HG03103 (cell line): ENCODE results near the gene CELF4.
A peak's percentile ranks its signal among the peaks of the same experiment; 100 is the strongest.

Experiments
- ATAC-seq: cut with Tn5 transposase; IDR thresholded peaks from one replicate; pipeline ENCODE4 v1.9.1; 2021; ENCODE audit warnings: low read depth; ENCODE audit not compliant: unreplicated experiment

Gene CELF4

GRCh38 chr18:37550118-37550875 lies 15.3 kb downstream of the CELF4 start:
- ATAC-seq: no peak

DNA sequence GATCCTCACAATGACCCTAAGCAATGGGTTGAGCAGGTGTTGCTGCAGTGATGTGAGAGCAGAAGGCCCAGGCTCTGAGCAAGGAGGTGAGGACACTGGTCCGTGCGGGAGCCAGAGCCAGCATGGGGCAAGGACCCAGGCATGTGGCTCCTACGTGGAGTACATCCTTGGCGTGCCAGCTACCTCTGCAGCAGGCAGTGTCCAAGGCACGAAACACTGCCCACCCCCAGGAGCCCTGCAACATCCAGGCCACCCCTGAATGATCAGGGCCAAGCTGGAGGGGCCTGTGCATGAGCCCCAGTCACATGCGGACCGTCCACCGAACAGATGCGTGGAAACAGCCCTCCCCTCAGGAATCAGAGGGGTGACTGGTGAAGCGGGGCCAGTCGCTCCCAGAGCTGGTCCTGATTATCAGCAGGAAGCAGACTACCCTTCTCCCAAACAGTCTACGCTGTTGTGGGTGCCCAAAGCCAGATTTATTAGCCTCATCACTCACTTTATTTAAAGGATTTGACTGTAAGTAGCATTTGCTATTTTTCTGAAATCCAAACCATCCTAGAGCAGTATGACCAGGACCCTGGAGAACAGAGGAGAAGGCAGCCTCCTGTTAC lies 16.8 kb downstream of the CELF4 start:
- no peak for ATAC-seq

- ATAC-seq: no peak
Measured at GRCh38 chr18:37547196-37547827, 18.3 kb downstream of the CELF4 start.

DNA sequence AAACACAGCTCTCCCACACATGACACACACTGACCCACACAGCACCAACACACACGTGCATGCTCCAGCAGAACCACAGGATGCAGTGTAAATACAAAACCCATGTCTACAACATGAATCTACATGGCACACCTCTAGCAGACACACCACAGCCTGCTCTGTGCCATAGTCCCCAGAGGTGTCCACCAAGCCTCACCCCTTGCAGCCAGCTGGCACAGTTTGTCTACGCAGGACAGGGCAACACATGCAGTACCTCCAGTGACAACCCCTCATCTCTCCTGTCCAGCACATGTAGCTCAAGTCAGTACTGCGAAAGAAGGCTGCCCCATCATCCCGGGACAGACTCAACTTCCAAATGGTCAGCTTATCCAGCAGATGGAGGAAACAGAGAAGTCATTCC lies 18.9 kb downstream of the CELF4 start:
- no peak for ATAC-seq

DNA sequence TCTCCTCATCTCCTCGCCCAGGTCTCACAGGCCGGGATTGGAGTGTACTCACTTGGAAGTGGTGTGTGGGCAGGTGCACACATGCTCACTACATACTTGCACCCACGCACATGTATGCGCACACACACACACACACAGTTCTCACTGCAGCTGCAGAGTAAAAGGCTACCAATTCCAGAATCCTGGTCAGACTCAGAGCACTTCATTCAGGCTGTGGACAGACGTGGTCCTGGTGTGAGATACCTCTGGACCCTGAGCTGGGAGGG lies 19.4 kb downstream of the CELF4 start:
- ATAC-seq: no peak

GRCh38 chr18:37545461-37546271 lies 19.9 kb downstream of the CELF4 start:
- ATAC-seq: no peak

- no peak for ATAC-seq
Measured at GRCh38 chr18:37544713-37545112, 20.9 kb downstream of the CELF4 start.

DNA sequence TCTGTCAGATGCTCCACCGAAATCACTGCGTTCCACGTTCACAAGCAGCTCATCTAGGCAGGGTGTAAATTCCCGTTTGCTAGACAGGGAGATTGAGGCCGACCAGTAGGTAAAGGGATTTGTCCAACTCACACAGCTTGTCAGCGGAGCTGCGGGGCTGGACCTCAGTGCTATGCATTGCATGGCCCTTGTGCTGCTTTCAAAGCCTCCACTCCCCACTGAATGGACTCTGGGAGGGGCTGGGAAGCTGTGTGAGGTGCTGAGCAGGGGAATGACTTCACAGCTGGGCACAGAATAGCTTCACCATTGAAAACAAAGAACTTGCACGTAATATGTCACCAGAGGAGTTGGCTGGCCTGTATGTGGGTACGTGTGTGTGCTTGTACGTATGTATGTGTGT lies 21.4 kb downstream of the CELF4 start:
- no peak for ATAC-seq

DNA sequence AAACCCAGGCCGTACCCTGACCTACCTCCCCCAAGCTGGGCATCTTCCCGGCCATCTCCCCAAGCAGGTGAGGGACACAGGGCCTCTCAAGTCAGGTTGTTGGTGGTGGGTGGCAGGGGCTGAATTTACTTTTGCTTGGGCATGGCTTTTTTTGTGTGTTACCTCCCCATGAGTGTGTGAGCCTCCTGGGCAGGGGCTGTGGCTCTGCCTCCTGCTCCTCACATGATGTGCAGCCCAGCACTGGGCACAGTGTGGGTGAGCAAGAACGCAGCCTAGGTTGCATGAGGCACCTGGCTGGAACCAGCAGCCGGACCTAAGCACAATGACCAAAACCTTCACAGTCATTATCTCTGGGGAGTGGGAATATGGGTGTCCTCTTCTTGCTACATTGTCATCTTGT lies 22.3 kb downstream of the CELF4 start:
- no peak for ATAC-seq

- no peak for ATAC-seq
Measured at GRCh38 chr18:37541517-37541916, 24.1 kb downstream of the CELF4 start.

DNA sequence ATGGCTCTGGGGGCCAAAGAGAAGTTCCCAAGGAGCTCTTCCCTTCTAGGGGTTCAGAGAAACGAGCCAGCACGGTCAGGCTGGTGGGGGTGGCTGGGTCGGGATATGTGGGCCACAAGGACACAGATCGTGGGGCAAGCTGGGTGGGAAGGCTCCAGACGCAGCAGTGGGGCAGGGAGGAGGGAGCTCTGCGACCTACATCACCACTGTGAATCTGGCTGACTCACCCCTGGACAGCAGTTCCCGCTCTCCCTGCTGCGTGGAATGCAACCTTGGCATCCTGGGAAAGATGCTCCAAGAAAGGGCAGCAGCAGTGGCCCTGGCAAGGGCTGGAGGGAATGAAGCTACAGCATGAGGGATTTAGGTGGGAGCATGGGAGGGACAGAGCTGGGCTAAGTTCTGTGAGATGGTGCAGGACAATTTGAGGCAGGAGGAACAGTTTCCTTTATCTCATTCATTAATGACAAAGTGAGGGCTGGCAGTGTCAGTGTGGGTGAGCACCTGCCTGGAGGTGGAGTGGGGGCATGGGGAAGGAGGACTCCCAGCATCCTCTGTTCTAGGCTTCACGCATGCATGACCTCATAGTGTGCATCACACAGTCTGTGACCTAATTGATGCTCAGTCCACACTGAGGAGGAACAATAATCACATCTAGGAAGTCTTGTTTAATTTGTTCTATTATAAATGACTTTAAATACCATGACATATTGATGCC lies 25.0 kb downstream of the CELF4 start:
- no peak for ATAC-seq

- ATAC-seq: no peak
Measured at GRCh38 chr18:37539236-37539635, 26.4 kb downstream of the CELF4 start.

GRCh38 chr18:37538526-37539205 lies 26.9 kb downstream of the CELF4 start:
- no peak for ATAC-seq

DNA sequence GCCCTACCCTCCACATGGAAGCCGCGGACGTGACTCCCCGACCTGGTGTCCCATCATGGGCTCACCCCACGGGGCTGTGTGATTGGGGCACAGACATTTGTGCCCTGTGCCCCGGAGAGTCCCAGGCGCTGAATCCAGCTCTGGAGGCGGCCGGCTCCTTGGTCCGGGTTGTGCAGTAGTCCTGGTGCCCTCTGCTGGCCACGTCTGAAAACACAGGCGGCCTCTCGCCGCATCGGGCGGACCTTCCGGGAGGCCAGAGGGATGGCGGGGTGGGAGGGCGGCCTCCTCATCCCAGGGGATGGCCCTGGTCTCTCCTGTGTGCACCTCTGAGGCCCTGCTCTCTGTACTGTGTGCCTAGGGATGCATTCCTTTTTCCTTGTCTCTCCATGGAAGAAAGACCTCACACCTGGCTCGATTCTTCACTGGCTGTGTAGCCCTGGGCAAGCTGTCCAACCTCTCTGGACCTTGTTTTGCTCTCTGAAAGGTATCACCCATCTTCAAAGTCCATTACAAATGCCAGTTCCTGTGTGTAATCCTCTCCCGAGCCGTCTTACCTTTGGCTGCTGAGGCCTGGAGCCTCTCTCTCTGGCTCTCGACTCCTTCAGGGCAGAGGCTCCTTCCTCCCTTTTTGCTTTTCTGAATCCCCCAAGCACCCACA lies 27.6 kb downstream of the CELF4 start:
- ATAC-seq: peak; percentile 75

DNA sequence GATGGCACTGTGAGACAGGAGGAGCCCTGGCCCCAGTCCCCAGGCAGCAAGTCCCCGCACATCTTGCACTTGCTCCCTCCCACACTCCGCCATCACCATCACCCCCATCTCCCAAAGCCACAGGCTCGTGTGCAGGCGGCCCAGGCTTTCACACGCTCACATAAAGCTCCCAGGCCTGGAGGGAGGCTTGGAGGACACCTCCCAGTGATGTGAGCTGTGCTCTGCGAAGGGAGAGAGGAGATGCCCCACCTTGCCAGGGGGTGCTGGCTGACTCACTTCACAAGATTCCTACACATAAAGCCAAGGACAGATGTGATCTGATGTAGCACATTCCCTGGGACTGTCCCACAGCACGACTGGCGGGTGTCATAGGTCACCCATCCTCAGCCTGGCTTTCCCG lies 28.9 kb downstream of the CELF4 start:
- no peak for ATAC-seq

DNA sequence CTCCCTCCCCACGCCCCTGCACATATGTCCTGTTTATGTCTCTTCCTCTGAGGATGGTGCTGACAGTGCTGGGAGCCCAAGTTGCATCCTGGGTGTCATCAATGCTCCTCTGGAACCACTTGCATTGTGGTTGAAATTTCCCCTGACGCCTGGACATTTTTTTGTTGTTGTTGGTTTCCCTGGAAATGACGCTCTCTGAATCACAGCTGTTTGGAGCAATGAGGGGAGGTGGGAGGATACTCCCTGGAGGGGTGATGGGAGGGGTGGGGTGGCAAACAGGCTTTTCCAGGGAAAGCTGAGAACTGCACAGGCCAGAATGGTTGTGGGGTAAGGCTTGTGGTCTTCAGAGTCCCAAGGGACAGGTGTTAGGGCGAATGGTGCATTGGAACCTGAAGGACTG lies 29.6 kb downstream of the CELF4 start:
- ATAC-seq: no peak

DNA sequence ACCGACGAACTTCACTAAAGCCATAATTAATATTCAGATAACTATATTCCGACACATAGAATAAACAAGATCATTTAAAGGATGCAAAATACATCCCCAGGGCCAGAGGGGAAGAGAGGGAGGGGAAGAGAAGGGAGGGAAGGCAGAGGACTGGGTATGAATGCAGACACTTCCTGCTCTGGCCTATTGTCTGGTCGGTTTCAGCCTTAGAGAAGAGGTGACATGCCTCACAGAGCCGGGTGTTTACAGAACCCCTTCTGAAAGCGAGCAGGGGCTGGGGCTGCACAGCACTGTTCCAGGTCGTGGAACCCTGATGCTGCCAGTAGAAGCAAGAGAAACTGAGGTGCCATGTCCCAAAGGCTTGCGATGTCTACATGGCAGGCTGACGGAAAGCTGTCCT lies 31.0 kb downstream of the CELF4 start:
- ATAC-seq: peak; percentile 45

DNA sequence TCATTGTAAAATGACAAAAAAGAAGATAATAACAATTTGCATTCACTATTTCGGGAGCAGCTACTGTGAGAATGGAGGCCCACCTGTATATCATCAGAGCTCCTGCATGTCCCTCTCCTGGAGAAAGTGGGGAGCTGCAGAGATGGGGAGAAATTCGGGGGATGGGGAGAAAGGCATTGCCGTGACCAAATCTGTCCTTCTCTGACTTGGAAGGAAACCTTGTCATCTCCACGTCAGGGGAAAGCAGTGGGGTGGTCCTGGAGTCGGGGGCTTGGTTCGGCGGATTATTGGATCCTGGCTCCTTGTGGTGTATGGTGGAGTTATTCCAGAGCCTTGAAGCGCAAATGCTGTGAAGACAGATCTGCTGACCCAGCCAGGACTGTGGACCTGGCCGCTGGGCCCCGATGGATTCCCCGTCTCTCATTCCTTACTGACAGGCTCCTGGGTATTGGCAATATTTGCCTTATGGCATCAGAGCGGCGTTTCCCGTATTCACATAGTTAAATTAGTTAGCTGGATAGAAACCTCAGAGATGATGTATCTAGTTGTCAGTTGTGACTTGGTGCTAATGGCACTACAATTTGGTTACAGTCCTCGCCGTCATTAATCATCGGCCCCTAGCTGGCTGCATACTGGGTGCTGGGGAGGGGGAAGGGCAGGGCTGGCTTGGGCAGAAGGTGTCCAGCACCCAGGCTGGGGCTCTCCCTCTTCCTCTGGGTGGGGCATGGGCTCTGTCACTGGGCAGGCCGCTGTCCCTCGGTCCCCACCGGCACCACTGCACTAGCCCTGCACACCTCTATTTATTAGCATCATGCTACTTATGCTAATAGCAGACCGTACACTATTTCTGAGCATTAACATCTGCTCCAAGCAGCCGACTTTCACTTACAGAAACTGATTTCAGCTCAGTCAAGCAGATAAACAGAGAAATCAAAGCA lies 31.7 kb downstream of the CELF4 start:
- ATAC-seq: no peak

GRCh38 chr18:37532917-37533316 lies 32.7 kb downstream of the CELF4 start:
- no peak for ATAC-seq
